ENCODE measurements around the gene SAP30BP. TPM values are rescaled to one million over a fixed set of nuclear protein-coding genes. Genes with fewer than 3 reads are reported as not detected.

SAP30BP gene
- total and polyA plus RNA-seq, 10 of the 15 experiments (the other 5 are each of a cell fraction or from before 2014, with no cell fraction given) = 57.9 to 166 (median 94.5) TPM

GRCh38 chr17:75691801-75692626 lies 24.9 kb downstream of the SAP30BP start:
- Histone ChIP-seq H4K20me1 (ENCODE audit: control insufficient read depth, insufficient read depth) (no peaks in the 10 kb centered on the region), H3K9ac (ENCODE audit: control insufficient read depth, insufficient read depth, low read length) (no peak overlapping the region), H3K36me3 (ENCODE audit: control insufficient read depth in 2 of 2, insufficient read depth in 2 of 2, low read length in 1 of 2) (peaks cover 15 to 22% of the 10 kb centered on the region in 2 experiments; a peak in 3 of 4 replicates), H3K79me2 (ENCODE audit: control insufficient read depth, insufficient read depth, low read length) (peaks cover 31% of the 10 kb centered on the region), H3K9me3 (replicated peaks; ENCODE audit: control insufficient read depth, insufficient read depth, low read length) (no peaks in the 10 kb centered on the region), H3K27me3 (replicated peaks in 1 of 2; ENCODE audit: control insufficient read depth in 2 of 2, insufficient read depth in 2 of 2, low read length in 1 of 2) (no peaks in the 10 kb centered on the region), H2AFZ (ENCODE audit: control insufficient read depth, low read depth, low read length) (no peak overlapping the region), H3K27ac (ENCODE audit: control insufficient read depth, insufficient read depth) (no peak overlapping the region), H3K4me3 (no peak overlapping the region), H3K4me1 (ENCODE audit: control insufficient read depth, insufficient read depth, low read length) (peaks cover 37% of the 10 kb centered on the region), H3K4me2 (ENCODE audit: control insufficient read depth, insufficient read depth) (no peak overlapping the region)
- intact Hi-C loops (cut with micrococcal nuclease; ENCODE audit: unreplicated experiment) (no loop called here), in situ Hi-C loops (cut with MboI) (no loop called here)
- ChIA-PET SMC1A (ENCODE audit: uncharacterized antibody, unreplicated experiment) (interaction anchor here (0.6 kb wide), 1 partner anchor 15 kb away, joined by 3 read pairs; no protein-coding TSS in a partner anchor), POLR2A (interaction anchor here (0.5 kb wide), 1 partner anchor 13 kb away, joined by 7 read pairs; no protein-coding TSS in a partner anchor), RAD21 (ENCODE audit: unreplicated experiment) (interaction anchor here (1.2 to 1.4 kb wide), 2 partner anchors 58 to 62 kb away, joined by 3 read pairs; partner anchors contain the start of gene SMIM5), CTCF (interaction anchor here (0.8 to 1.6 kb wide), 3 partner anchors 18 to 62 kb away, joined by 3 to 7 read pairs (median 3); no protein-coding TSS in a partner anchor)
- BruUV-seq (replicated peaks) = TSS peak; percentile 22
- 92% methylated on average over 14 of the region's 14 CpGs for WGBS (ENCODE audit: insufficient coverage, insufficient replicate concordance, low lambda C conversion rate, missing lambda C conversion rate)
- no peak for FAIRE-seq
- no peak for DNase-seq (ENCODE audit: low read depth, low spot score)
- TF ChIP-seq, protein P1, sequence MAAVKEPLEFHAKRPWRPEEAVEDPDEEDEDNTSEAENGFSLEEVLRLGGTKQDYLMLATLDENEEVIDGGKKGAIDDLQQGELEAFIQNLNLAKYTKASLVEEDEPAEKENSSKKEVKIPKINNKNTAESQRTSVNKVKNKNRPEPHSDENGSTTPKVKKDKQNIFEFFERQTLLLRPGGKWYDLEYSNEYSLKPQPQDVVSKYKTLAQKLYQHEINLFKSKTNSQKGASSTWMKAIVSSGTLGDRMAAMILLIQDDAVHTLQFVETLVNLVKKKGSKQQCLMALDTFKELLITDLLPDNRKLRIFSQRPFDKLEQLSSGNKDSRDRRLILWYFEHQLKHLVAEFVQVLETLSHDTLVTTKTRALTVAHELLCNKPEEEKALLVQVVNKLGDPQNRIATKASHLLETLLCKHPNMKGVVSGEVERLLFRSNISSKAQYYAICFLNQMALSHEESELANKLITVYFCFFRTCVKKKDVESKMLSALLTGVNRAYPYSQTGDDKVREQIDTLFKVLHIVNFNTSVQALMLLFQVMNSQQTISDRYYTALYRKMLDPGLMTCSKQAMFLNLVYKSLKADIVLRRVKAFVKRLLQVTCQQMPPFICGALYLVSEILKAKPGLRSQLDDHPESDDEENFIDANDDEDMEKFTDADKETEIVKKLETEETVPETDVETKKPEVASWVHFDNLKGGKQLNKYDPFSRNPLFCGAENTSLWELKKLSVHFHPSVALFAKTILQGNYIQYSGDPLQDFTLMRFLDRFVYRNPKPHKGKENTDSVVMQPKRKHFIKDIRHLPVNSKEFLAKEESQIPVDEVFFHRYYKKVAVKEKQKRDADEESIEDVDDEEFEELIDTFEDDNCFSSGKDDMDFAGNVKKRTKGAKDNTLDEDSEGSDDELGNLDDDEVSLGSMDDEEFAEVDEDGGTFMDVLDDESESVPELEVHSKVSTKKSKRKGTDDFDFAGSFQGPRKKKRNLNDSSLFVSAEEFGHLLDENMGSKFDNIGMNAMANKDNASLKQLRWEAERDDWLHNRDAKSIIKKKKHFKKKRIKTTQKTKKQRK (IDR thresholded peaks at IDR 0.05; ENCODE audit: low read depth, low read length) = no peak
- TF ChIP-seq MLLT1 (IDR thresholded peaks at IDR 0.05) (no peak), RELA (IDR thresholded peaks at IDR 0.05; ENCODE audit: borderline replicate concordance, partially characterized antibody) (no peak), SREBF1 (IDR thresholded peaks at IDR 0.05; ENCODE audit: low read length) (no peak)
- no peak for ATAC-seq
